ENCODE measurements around the gene TMSB4X. TPM values are rescaled to one million over a fixed set of nuclear protein-coding genes. Genes with fewer than 3 reads are reported as not detected.
"Not testable (repeated sequence)": the region's sequence is repeated elsewhere in the genome, so short reads cannot be mapped to it uniquely, and the experiment has no call there.

The TMSB4X gene
- polyA plus RNA-seq, 1 of the 3 experiments (the other 2 are of a cell fraction): 4,830 TPM

- peak; percentile 30; the same call in 1 of the 2 replicates for TF ChIP-seq NFIC (IDR thresholded peaks at IDR 0.05; ENCODE audit: borderline replicate concordance)
Measured at GRCh38 chrX:12975991-12976558, 1.2 kb downstream of the TMSB4X start (continued).

DNA sequence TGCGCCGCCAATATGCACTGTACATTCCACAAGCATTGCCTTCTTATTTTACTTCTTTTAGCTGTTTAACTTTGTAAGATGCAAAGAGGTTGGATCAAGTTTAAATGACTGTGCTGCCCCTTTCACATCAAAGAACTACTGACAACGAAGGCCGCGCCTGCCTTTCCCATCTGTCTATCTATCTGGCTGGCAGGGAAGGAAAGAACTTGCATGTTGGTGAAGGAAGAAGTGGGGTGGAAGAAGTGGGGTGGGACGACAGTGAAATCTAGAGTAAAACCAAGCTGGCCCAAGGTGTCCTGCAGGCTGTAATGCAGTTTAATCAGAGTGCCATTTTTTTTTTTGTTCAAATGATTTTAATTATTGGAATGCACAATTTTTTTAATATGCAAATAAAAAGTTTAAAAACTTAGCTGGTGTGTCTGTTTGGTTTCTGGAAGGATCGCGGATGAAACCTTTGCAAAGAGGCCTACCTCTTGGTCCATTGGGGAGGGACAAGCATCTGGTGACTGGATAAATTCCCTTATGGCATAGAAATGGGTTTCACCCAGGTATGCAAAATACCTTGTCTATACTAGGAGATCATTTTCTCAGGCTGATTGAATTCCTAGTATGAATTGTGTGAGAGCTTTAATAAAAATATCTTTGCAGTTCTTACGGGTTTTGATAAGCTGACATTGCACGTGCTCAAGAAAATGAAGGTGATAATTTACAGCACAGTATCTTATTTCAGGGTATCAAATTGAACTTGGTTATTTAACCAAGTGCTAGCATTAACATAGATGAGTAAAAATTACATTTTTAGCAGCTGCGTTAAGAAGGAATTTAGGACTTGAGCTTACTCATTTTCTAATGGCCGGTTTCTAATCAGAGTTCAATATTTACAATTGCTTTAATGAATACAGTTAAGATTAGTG is 2.2 kb downstream of the TMSB4X start:
- TF ChIP-seq POLR2AphosphoS5 (IDR thresholded peaks at IDR 0.05; ENCODE audit: low read depth, low read length) (peak; percentile 32; the same call in 1 of the 2 replicates), JUND (IDR thresholded peaks at IDR 0.05) (peak; percentile 41; the same call in 1 of the 2 replicates)
- Histone ChIP-seq H3K4me2 (peak overlapping the region; percentile 86), H3K79me2 (ENCODE audit: insufficient read depth) (peaks cover 46% of the 10 kb centered on the region), H3K9ac (peak overlapping the region; percentile 100), H3K4me3 (ENCODE audit: low read depth in 2 of 2, low read length in 1 of 2) (peak overlapping the region; percentile 62 to 96; a peak in 3 of 4 replicates), H3K36me3 (replicated peaks in 1 of 2; ENCODE audit: control insufficient read depth in 1 of 2, insufficient read depth in 2 of 2, low read length in 1 of 2) (peaks cover 6 to 25% of the 10 kb centered on the region in 2 experiments), H3K27ac (ENCODE audit: low read depth in 2 of 2, low read length in 1 of 2) (peak overlapping the region; percentile 90 to 98), H4K20me1 (ENCODE audit: insufficient read depth) (peaks cover 20% of the 10 kb centered on the region; the same call in 1 of the 2 replicates), H3F3A (replicated peaks; ENCODE audit: insufficient read depth) (peaks cover 56% of the 10 kb centered on the region)
- H3K4me1 ChIP-seq (ENCODE audit: control insufficient read depth in 1 of 2, insufficient read depth in 2 of 2, low read depth in 1 of 2, low read length in 1 of 2); DNase-seq; H2AFZ ChIP-seq (ENCODE audit: low read depth); H3K9me3 ChIP-seq; H3K9me2 ChIP-seq; H3K27me3 ChIP-seq (ENCODE audit: insufficient read depth): not testable (repeated sequence)
- 27% methylated on average over 12 of the region's 12 CpGs for WGBS (ENCODE audit: low lambda C conversion rate)
- ChIA-PET CTCF (interaction anchor here (1.0 to 1.5 kb wide), 2 partner anchors 30 to 275 kb away, joined by 3 to 5 read pairs; no protein-coding TSS in a partner anchor), POLR2A (interaction anchor here (1.6 kb wide), 1 partner anchor 437 kb away, joined by 3 read pairs; no protein-coding TSS in a partner anchor)

DNA sequence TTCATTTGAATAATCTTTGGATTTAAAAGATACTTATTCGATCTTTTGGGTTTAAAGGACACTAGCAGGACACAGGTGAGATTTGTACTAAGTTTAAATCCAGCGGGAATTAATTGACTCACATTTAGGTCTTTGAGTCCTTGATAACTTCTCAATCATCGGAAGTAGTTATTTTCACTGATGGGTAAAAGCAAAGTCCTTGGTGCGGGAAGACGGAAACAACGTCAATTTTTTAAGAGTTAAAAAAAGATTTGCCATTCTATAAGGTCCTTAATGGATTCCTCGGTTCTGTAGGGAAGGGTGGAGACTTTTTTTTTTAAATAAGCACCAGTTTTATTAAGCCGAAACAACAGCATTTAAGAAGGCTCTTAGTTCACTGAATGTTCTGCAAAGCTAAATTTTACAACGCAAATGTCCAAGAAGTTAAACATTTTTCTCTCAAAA is 2.9 kb downstream of the TMSB4X start:
- WGBS (ENCODE audit: low lambda C conversion rate): 31% methylated on average over 9 of the region's 9 CpGs
- Histone ChIP-seq H3K27ac (ENCODE audit: low read depth in 2 of 2, low read length in 1 of 2) (peak overlapping the region; percentile 90 to 98), H3K4me1 (ENCODE audit: control insufficient read depth in 1 of 2, insufficient read depth in 2 of 2, low read depth in 1 of 2, low read length in 1 of 2) (peaks cover 0 to 7% of the 10 kb centered on the region in 2 experiments; a peak in 1 of 4 replicates), H2AFZ (ENCODE audit: low read depth) (no peak overlapping the region), H3K79me2 (ENCODE audit: insufficient read depth) (peaks cover 46% of the 10 kb centered on the region), H3K9me3 (no peaks in the 10 kb centered on the region), H4K20me1 (ENCODE audit: insufficient read depth) (peaks cover 20% of the 10 kb centered on the region; the same call in 1 of the 2 replicates), H3K4me2 (peak overlapping the region; percentile 86), H3F3A (replicated peaks; ENCODE audit: insufficient read depth) (peaks cover 54% of the 10 kb centered on the region), H3K4me3 (ENCODE audit: low read depth in 2 of 2, low read length in 1 of 2) (peak overlapping the region; percentile 62 to 96; a peak in 2 of 4 replicates), H3K9ac (peak overlapping the region; percentile 100), H3K27me3 (ENCODE audit: insufficient read depth) (no peaks in the 10 kb centered on the region), H3K9me2 (no peaks in the 10 kb centered on the region), H3K36me3 (replicated peaks in 1 of 2; ENCODE audit: control insufficient read depth in 1 of 2, insufficient read depth in 2 of 2, low read length in 1 of 2) (peaks cover 6 to 25% of the 10 kb centered on the region in 2 experiments)
- ChIA-PET POLR2A (no interaction called here), CTCF (interaction anchor here (1.0 to 1.5 kb wide), 2 partner anchors 31 to 274 kb away, joined by 3 to 5 read pairs; no protein-coding TSS in a partner anchor)
- TF ChIP-seq ELF1 (IDR thresholded peaks at IDR 0.05) (no peak), YY1 (IDR thresholded peaks at IDR 0.05; ENCODE audit: low read depth) (no peak), RCOR1 (IDR thresholded peaks at IDR 0.05; ENCODE audit: low read length) (no peak), MEF2A (IDR thresholded peaks at IDR 0.05; ENCODE audit: borderline replicate concordance, low read depth) (no peak; the same call in 1 of the 2 replicates)
- no peak for DNase-seq
